H1 (cell line): Measurements from ENCODE around the gene NFIX. TPM values are rescaled to one million over a fixed set of nuclear protein-coding genes. Genes with fewer than 3 reads are reported as not detected.

Experiments used
- CTCF ChIA-PET: fragments of 300-600 bp; sonication (Branson Sonifier 250); formaldehyde crosslinking; loops from one replicate; lab custom pipeline; 2021; ENCODE audit not compliant: partially characterized antibody; lab: Charles Lee
- POLR2A ChIA-PET: fragments of 300-600 bp; sonication (Branson Sonifier 250); formaldehyde crosslinking; loops from one replicate; lab custom pipeline; 2021; ENCODE audit warnings: inconsistent platforms; ENCODE audit not compliant: partially characterized antibody; lab: Charles Lee
- DNase-seq, 2 experiments: peaks; one replicate each; pipeline versions ENCODE4 v3.0.0 to v3.0.0-alpha.2; 2010 to 2022; ENCODE audit warnings: low spot score in 2 of 2, low read depth in 1 of 2, mixed read lengths in 1 of 2
- FAIRE-seq: peaks from 2 replicates; lab custom pipeline; 2011; peaks lifted over from hg19 to GRCh38; lab: Jason Lieb, UNC
- H2AFZ ChIP-seq: 2 replicates; pipeline ENCODE4 v1.8.1; 2012; ENCODE audit warnings: low read length, inconsistent platforms
- H2AK5ac ChIP-seq: 2 replicates; pipeline ENCODE4 v1.6.1; 2013; ENCODE audit warnings: low read depth, low read length
- H2BK120ac ChIP-seq: replicated peaks from 2 replicates; pipeline ENCODE3; 2013; ENCODE audit warnings: low read depth, low read length, inconsistent platforms
- H2BK12ac ChIP-seq: 2 replicates; pipeline ENCODE4 v1.6.1; 2013; ENCODE audit warnings: low read depth, low read length
- H2BK15ac ChIP-seq: 2 replicates; pipeline ENCODE4 v1.6.1; 2013; ENCODE audit warnings: low read length
- H2BK20ac ChIP-seq: 2 replicates; pipeline ENCODE4 v1.6.1; 2013; ENCODE audit warnings: low read length
- H2BK5ac ChIP-seq: 2 replicates; pipeline ENCODE4 v1.6.1; 2013; ENCODE audit warnings: low read depth, low read length
- H3K14ac ChIP-seq: 2 replicates; pipeline ENCODE4 v1.6.1; 2013; ENCODE audit warnings: inconsistent platforms; ENCODE audit not compliant: insufficient read length
- H3K18ac ChIP-seq: 2 replicates; pipeline ENCODE4 v1.6.1; 2013; ENCODE audit warnings: low read length; ENCODE audit errors: extremely low read depth
- H3K23ac ChIP-seq: 2 replicates; pipeline ENCODE4 v1.6.1; 2013; ENCODE audit warnings: inconsistent platforms; ENCODE audit not compliant: insufficient read length
- H3K23me2 ChIP-seq: 2 replicates; pipeline ENCODE4 v1.6.1; 2013; ENCODE audit warnings: low read depth, low read length
- H3K27ac ChIP-seq: 2 replicates; pipeline ENCODE4 v1.6.1; 2011; ENCODE audit warnings: low read depth, low read length, inconsistent platforms
- H3K27me3 ChIP-seq, 4 experiments: replicated peaks in 1 of 4; 1 replicate in 1 of 4; 2 replicates in 3 of 4; pipeline versions ENCODE4 v1.6.1 to v1.8.1; 2011 to 2013; ENCODE audit warnings: low read length in 3 of 4, mild to moderate bottlenecking in 3 of 4, inconsistent platforms in 2 of 4, mixed read lengths in 2 of 4, moderate library complexity in 1 of 4; ENCODE audit not compliant: control insufficient read depth in 3 of 4, insufficient read depth in 3 of 4; ENCODE audit errors: extremely low read depth in 1 of 4
- H3K36me3 ChIP-seq, 4 experiments: 2 replicates each; pipeline versions ENCODE4 v1.6.1 to v1.8.1; 2011 to 2013; ENCODE audit warnings: mild to moderate bottlenecking in 4 of 4, low read length in 3 of 4, moderate library complexity in 2 of 4, control low read depth in 1 of 4, inconsistent platforms in 1 of 4; ENCODE audit not compliant: insufficient read depth in 4 of 4, control insufficient read depth in 2 of 4
- H3K4ac ChIP-seq: replicated peaks from 2 replicates; pipeline ENCODE3; 2013; ENCODE audit warnings: low read length, low read depth, mixed read lengths, inconsistent platforms; ENCODE audit not compliant: insufficient read length
- H3K4me1 ChIP-seq, 4 experiments: replicated peaks in 1 of 4; 1 replicate in 1 of 4; 2 replicates in 3 of 4; pipeline versions ENCODE4 v1.6.1 to v1.8.1; 2011 to 2013; ENCODE audit warnings: low read length in 3 of 4, inconsistent platforms in 2 of 4, mixed read lengths in 1 of 4; ENCODE audit not compliant: insufficient read depth in 4 of 4, control insufficient read depth in 3 of 4
- H3K4me2 ChIP-seq, 2 experiments: 2 replicates each; pipeline versions ENCODE4 v1.6.1 to v1.8.1; 2011 to 2013; ENCODE audit warnings: low read depth in 2 of 2, low read length in 2 of 2, control low read depth in 1 of 2, inconsistent platforms in 1 of 2, mild to moderate bottlenecking in 1 of 2; ENCODE audit not compliant: insufficient read depth in 1 of 2
- H3K4me3 ChIP-seq, 4 experiments: fragments of 200-600, 300-600 bp in 1 of 4; sonication (generic), shearing (Covaris generic), sonication (Bioruptor Twin) in 1 of 4; 2 replicates each; pipeline versions ENCODE4 v1.5.1 to v1.8.1; 2011 to 2016; ENCODE audit warnings: low read length in 4 of 4, low read depth in 3 of 4, control low read depth in 2 of 4, inconsistent platforms in 2 of 4, mild to moderate bottlenecking in 2 of 4, mixed read lengths in 1 of 4, moderate library complexity in 1 of 4; ENCODE audit not compliant: insufficient read depth in 2 of 4; ENCODE audit errors: extremely low read depth in 1 of 4
- H3K56ac ChIP-seq: replicated peaks from 2 replicates; pipeline ENCODE3; 2013; ENCODE audit warnings: low read depth, mild to moderate bottlenecking, mixed read lengths, low read length, inconsistent platforms; ENCODE audit not compliant: insufficient read length
- H3K79me1 ChIP-seq: 2 replicates; pipeline ENCODE4 v1.6.1; 2013; ENCODE audit warnings: low read depth, low read length, control low read depth
- H3K79me2 ChIP-seq, 2 experiments: 2 replicates each; pipeline versions ENCODE4 v1.6.1 to v1.8.1; 2012 to 2013; ENCODE audit warnings: low read length in 2 of 2, mild to moderate bottlenecking in 2 of 2, inconsistent platforms in 1 of 2; ENCODE audit not compliant: insufficient read depth in 2 of 2, control insufficient read depth in 1 of 2
- H3K9ac ChIP-seq, 4 experiments: replicated peaks in 1 of 4; 1 replicate in 1 of 4; 2 replicates in 3 of 4; pipeline versions ENCODE4 v1.6.1 to v1.8.1; 2011 to 2013; ENCODE audit warnings: low read depth in 3 of 4, low read length in 3 of 4, control low read depth in 2 of 4, mild to moderate bottlenecking in 2 of 4, moderate library complexity in 2 of 4, inconsistent platforms in 1 of 4; ENCODE audit errors: extremely low read depth in 1 of 4
- H3K9me3 ChIP-seq, 2 experiments: 2 replicates each; pipeline versions ENCODE4 v1.6.1 to v1.8.1; 2012 to 2013; ENCODE audit warnings: mild to moderate bottlenecking in 2 of 2, moderate library complexity in 2 of 2, control low read depth in 1 of 2, inconsistent platforms in 1 of 2, low read depth in 1 of 2, low read length in 1 of 2, mixed read lengths in 1 of 2; ENCODE audit not compliant: insufficient read depth in 2 of 2
- H4K20me1 ChIP-seq, 2 experiments: replicated peaks in 1 of 2; 2 replicates each; pipeline versions ENCODE3 to v1.8.1; 2011 to 2013; ENCODE audit warnings: inconsistent platforms in 2 of 2, low read length in 2 of 2, mild to moderate bottlenecking in 1 of 2; ENCODE audit not compliant: insufficient read depth in 2 of 2, control insufficient read depth in 1 of 2
- H4K5ac ChIP-seq: 2 replicates; pipeline ENCODE4 v1.6.1; 2013; ENCODE audit warnings: low read length, low read depth, mixed read lengths, inconsistent platforms; ENCODE audit not compliant: insufficient read length
- H4K8ac ChIP-seq: 2 replicates; pipeline ENCODE4 v1.8.0; 2013; ENCODE audit warnings: mild to moderate bottlenecking, moderate library complexity, low read length, inconsistent platforms; ENCODE audit not compliant: insufficient read depth; ENCODE audit errors: extremely low read depth
- H4K91ac ChIP-seq: replicated peaks from 2 replicates; pipeline ENCODE3; 2013; ENCODE audit warnings: low read length, mixed read lengths, inconsistent platforms; ENCODE audit not compliant: insufficient read length
- ASH2L ChIP-seq: fragments of 200-600, 300-600 bp; sonication (generic); IDR thresholded peaks from one replicate; pipeline ENCODE4 v1.7.1; 2017; ENCODE audit warnings: low read length
- CBX8 ChIP-seq: fragments of 300-800, 300-1000 bp; sonication (generic); IDR thresholded peaks from 2 replicates; pipeline ENCODE4 v1.7.1; 2016; ENCODE audit warnings: low read depth, low read length, borderline replicate concordance
- CHD2 ChIP-seq: IDR thresholded peaks from 2 replicates; pipeline ENCODE4 v1.6.1; 2012; ENCODE audit warnings: low read length, improper control_type of control experiment
- CTBP2 ChIP-seq: IDR thresholded peaks from 2 replicates; pipeline ENCODE4 v1.7.0; 2011; ENCODE audit warnings: borderline replicate concordance, mild to moderate bottlenecking, moderate library complexity, mixed read lengths, low read length; ENCODE audit not compliant: insufficient read depth, insufficient read length
- EZH2 ChIP-seq: fragments of 200-600 bp; sonication (generic); IDR thresholded peaks from 2 replicates; pipeline ENCODE4 v1.7.1; 2012; ENCODE audit warnings: low read depth, mild to moderate bottlenecking, moderate library complexity, low read length, inconsistent platforms; ENCODE audit not compliant: severe bottlenecking
- FOSL1 ChIP-seq: IDR thresholded peaks from 2 replicates; pipeline ENCODE4 v1.6.1; 2011; ENCODE audit warnings: mild to moderate bottlenecking, low read depth, low read length, moderate library complexity; ENCODE audit not compliant: insufficient read depth
- JUND ChIP-seq: IDR thresholded peaks from 2 replicates; pipeline ENCODE4 v1.6.1; 2011; ENCODE audit warnings: mild to moderate bottlenecking, improper control_type of control experiment, low read length
- KDM1A ChIP-seq: fragments of 200-600, 300-600 bp; sonication (generic); IDR thresholded peaks from 2 replicates; pipeline ENCODE4 v1.7.1; 2016; ENCODE audit warnings: mild to moderate bottlenecking, low read length, borderline replicate concordance
- KDM4A ChIP-seq: IDR thresholded peaks from one replicate; pipeline ENCODE4 v1.7.1; 2012; ENCODE audit warnings: low read depth, mild to moderate bottlenecking, moderate library complexity, low read length, inconsistent platforms; ENCODE audit not compliant: severe bottlenecking
- NRF1 ChIP-seq: IDR thresholded peaks from 2 replicates; pipeline ENCODE4 v1.6.1; 2011; ENCODE audit warnings: mild to moderate bottlenecking, low read depth, low read length, improper control_type of control experiment
- SP4 ChIP-seq: IDR thresholded peaks from 2 replicates; pipeline ENCODE4 v1.6.1; 2012; ENCODE audit warnings: low read length, inconsistent platforms
- TCF12 ChIP-seq: IDR thresholded peaks from 2 replicates; pipeline ENCODE4 v1.6.1; 2011; ENCODE audit warnings: low read depth, mild to moderate bottlenecking, low read length
- WGBS, 2 experiments: shearing (Covaris generic) in 1 of 2; methylation state at CpG; one replicate each; pipeline versions ENCODE4 v1.1.6 to v1.1.7; 2013 to 2015; ENCODE audit warnings: low lambda C conversion rate in 2 of 2, mixed read lengths in 2 of 2, inconsistent platforms in 1 of 2, low coverage in 1 of 2, missing lambda C conversion rate in 1 of 2; ENCODE audit not compliant: insufficient replicate concordance in 2 of 2, insufficient coverage in 1 of 2, insufficient read length in 1 of 2; ENCODE audit errors: extremely low coverage in 1 of 2, missing lambda C conversion rate in 1 of 2; 5-methylcytosine and 5-hydroxymethylcytosine counted together
- polyA plus RNA-seq, 7 experiments: library from polyadenylated mRNA; depleted of rRNA in 3 of 7; stranded (reverse) in 5 of 7; unstranded in 2 of 7; fragments of >200 nt in 5 of 7; fragments of 200-250 nt in 2 of 7; gene quantifications; 1 replicate in 5 of 7; 2 replicates in 1 of 7; 4 replicates in 1 of 7; pipeline versions ENCODE4 v1.2.1 to v1.2.3, GENCODE V29; 2011 to 2013; ENCODE audit warnings: missing spikeins in 2 of 7, mixed read lengths in 2 of 7
- total RNA-seq: library from RNA; stranded (reverse); fragmentation: NEBNext Ultra II Directional; extraction: Animal tissue kit (Norgen Biotek cat#: 25700); gene quantifications from 2 replicates; pipeline ENCODE4 v1.2.1, GENCODE V29; 2021

NFIX gene
- total and polyA plus RNA-seq, 2 of the 8 experiments (the other 6 are each of a cell fraction or from before 2014, with no cell fraction given), result 0.03 to 0.20 TPM

- H3K23me2 ChIP-seq, result peaks cover 2% of the 10 kb centered on the region; the same call in 1 of the 2 replicates
- no peak overlapping the region for H4K8ac ChIP-seq
- ChIA-PET POLR2A (interaction anchor here (0.8 to 3.1 kb wide), 3 partner anchors 13 to 73 kb away, joined by 3 to 16 read pairs (median 4); no protein-coding TSS in a partner anchor), CTCF (interaction anchor here (1.0 to 15.0 kb wide), 5 partner anchors 9 to 72 kb away, joined by 3 to 760 read pairs (median 9); no protein-coding TSS in a partner anchor)
- H3K14ac ChIP-seq, result no peak overlapping the region
- H2BK120ac ChIP-seq, result no peak overlapping the region
- no peak overlapping the region for H3K4ac ChIP-seq
- H2BK20ac ChIP-seq, result no peak overlapping the region
- H4K5ac ChIP-seq, result no peak overlapping the region
- H3K36me3 ChIP-seq, result peaks cover 0 to 2% (median 0%) of the 10 kb centered on the region in 4 experiments; a peak in 1 of 8 replicates
- H3K79me1 ChIP-seq, result no peaks in the 10 kb centered on the region
- peak overlapping the region; percentile 65 for H3K4me2 ChIP-seq
- no peak overlapping the region for H3K56ac ChIP-seq
- no peak overlapping the region for H2BK15ac ChIP-seq
- H3K18ac ChIP-seq, result no peak overlapping the region
- peaks cover 11 to 34% (median 29%) of the 10 kb centered on the region in 4 experiments for H3K4me1 ChIP-seq
- H2BK5ac ChIP-seq, result no peak overlapping the region
- H3K23ac ChIP-seq, result no peak overlapping the region
- peaks cover 3 to 22% of the 10 kb centered on the region in 2 experiments for H4K20me1 ChIP-seq
- no peak overlapping the region for H3K27ac ChIP-seq
- H3K79me2 ChIP-seq, result no peaks in the 10 kb centered on the region
- FAIRE-seq (no peak), DNase-seq (no peak)
- no peak overlapping the region for H2AFZ ChIP-seq
- H2AK5ac ChIP-seq, result no peak overlapping the region
- H4K91ac ChIP-seq, result no peak overlapping the region
- no peak overlapping the region for H2BK12ac ChIP-seq
- 1% methylated on average over 29 of the region's 30 CpGs; no CpG with 5 or more reads in 1 of the 2 experiments for WGBS, 2 experiments
- no peak overlapping the region for H3K9ac ChIP-seq
- no peaks in the 10 kb centered on the region for H3K9me3 ChIP-seq
- H3K27me3 ChIP-seq, result peaks cover 81 to 98% (median 96%) of the 10 kb centered on the region in 4 experiments
- peak overlapping the region in 2 of 4 experiments; percentile 5 to 46; a peak in 3 of 8 replicates for H3K4me3 ChIP-seq
- peak; percentile 23 for TF ChIP-seq KDM4A
- TF ChIP-seq SP4, result no peak
- TF ChIP-seq JUND, result no peak
- no peak for TF ChIP-seq FOSL1
- peak; percentile 41 for TF ChIP-seq ASH2L
- no peak for TF ChIP-seq NRF1
- TF ChIP-seq KDM1A, result no peak
- 0 out of 2 replicates have a peak, but pooled peaks have one; percentile 13 for TF ChIP-seq TCF12
- no peak for TF ChIP-seq CHD2
- peak; percentile 40 for TF ChIP-seq EZH2
- peak; percentile 83; the same call in 1 of the 2 replicates for TF ChIP-seq CBX8
- peak; percentile 61 for TF ChIP-seq CTBP2
Observed at GRCh38 chr19:13022859-13023636, 27.8 kb downstream of the NFIX start.
